ENCODE measurements around the gene IZUMO1.

DNA sequence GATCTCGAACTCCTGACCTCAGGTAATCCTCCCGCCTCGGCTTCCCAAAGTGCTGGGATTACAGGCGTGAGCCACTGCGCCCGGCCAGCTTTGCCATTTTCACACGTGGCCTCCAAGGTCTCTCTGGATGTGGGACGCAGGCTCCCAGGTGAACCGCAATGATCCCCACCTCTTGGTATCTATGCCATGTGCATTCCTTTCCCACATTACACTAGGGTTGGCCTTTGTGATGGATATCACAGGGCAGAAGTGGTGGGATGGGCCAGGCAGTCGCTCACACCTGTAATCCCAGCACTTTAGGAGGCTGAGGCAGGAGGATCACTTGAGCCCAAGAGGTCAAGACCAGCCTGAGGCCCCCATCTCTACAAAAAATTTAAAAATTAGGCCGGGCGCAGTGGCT, 31.0 kb upstream of the IZUMO1 start:
- TF ChIP-seq CTCF (IDR thresholded peaks at IDR 0.05) (no peak), POLR2A (IDR thresholded peaks at IDR 0.05) (no peak)

Data from testis (tissue), 2 donors.